ENCODE data around the gene MRPL10.

MRPL10 gene

DNA sequence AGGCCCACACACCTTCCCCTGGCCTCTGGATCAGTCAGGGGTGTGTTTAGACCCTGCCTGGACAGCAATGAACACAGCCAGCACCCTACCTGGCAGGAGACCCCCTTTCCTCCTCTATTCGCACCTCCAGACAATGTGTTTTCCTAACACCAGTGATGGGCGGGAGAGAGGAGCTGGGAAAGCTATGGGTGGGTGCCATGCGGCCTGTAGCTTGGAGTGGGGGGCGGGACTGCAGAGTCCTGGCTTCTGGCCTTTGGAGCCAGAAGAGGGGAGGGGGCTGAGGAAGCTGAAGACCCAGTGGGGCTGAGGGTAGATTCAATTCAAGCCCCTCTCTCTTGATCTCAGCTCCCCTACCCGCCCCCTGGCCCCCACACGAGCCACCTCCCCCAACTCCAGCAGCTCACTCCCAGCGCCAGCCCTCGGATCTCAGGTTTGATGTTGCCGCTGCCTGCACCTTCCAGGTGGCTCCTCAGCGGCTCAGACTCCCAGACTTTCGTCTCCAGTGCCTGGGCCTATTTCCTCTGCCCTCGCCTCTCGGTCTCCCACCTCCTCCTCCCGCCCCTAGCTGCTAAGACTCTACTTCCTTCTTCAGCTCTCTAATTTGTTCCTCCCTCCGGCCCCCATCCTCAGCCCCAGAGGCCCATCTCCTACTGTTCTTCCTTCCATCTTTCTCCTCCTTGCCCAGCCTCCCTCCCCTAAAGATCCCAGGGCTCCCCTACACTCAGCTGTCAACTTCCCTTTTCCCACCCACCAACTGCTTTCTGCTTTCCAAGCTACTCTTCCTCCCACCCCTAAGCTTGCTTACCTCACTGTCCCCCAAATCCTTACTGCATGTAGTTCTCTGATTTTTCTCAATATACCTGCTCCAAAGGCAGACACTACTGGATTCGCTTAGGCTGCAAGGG, 26.5 kb upstream of the MRPL10 start:
- no peak for ATAC-seq
- no peak for DNase-seq

GRCh38 chr17:47856830-47857229, 25.5 kb upstream of the MRPL10 start:
- no peak for DNase-seq
- no peak for ATAC-seq

GRCh38 chr17:47855737-47856136, 24.4 kb upstream of the MRPL10 start:
- ATAC-seq, result no peak
- DNase-seq, result no peak

- no peak for ATAC-seq
- no peak for DNase-seq
Observed at GRCh38 chr17:47853616-47854015, 22.3 kb upstream of the MRPL10 start.

GRCh38 chr17:47852113-47852949, 21.0 kb upstream of the MRPL10 start:
- DNase-seq (no peak), ATAC-seq (no peak)

DNA sequence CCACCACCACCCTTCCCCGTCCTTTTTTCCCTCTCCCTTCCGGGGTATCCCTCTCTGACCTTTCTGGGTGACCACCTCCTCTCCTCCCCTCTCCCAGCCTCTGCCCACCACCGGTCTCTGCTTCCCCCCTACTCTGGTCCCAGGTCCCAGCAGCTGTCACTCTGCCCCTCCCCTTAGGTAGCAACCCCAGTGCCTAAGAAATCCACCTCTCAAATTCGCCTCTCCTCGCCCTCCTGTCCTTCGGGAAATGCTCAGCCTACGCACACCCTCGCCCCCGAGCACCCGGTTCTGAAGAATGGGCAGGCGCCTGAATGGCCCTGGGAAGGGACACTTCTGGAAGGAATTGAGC, 20.4 kb upstream of the MRPL10 start:
- no peak for DNase-seq
- ATAC-seq, result no peak

- ATAC-seq (peak; percentile 89), DNase-seq (peak; percentile 77)
Observed at GRCh38 chr17:47850692-47851573, 19.6 kb upstream of the MRPL10 start, which contains the start of gene SP6. Gene SP6, minus strand, starts transcription at chr17:47851163. Its CDS starts 2,734 bp downstream, at chr17:47848429.

GRCh38 chr17:47850373-47850691, 19.0 kb upstream of the MRPL10 start:
- DNase-seq (no peak), ATAC-seq (no peak)

GRCh38 chr17:47848198-47848513, 16.8 kb upstream of the MRPL10 start:
- DNase-seq (no peak), ATAC-seq (no peak)

- DNase-seq (peak; percentile 27), ATAC-seq (no peak)
Observed at GRCh38 chr17:47847341-47848197, 16.2 kb upstream of the MRPL10 start.

- ATAC-seq (no peak), DNase-seq (no peak)
Observed at GRCh38 chr17:47846716-47847340, 15.5 kb upstream of the MRPL10 start.

DNA sequence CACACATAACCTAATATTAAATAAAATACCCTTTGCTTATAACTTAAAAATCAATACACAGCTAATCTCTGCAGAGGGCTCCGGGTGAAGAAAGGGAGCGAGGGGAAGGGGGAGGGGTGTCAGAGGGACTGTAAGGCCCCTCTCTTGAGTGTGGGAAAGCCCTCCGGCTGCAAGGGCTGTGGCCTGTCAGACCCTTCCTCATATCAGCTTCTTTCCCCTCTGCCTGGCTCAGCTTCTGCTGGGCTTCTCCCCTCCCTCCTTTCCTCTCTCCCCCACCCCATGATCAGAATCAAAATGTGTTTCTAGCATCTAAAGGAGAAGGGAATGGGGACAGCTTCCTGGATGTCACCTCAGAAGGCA, 14.4 kb upstream of the MRPL10 start:
- ATAC-seq, result no peak
- DNase-seq, result no peak

GRCh38 chr17:47844814-47845715, 13.7 kb upstream of the MRPL10 start:
- no peak for ATAC-seq
- DNase-seq, result no peak

- no peak for DNase-seq
- ATAC-seq, result no peak
Observed at GRCh38 chr17:47844227-47844626, 12.9 kb upstream of the MRPL10 start.

- DNase-seq (no peak), ATAC-seq (no peak)
Observed at GRCh38 chr17:47843391-47843730, 12.0 kb upstream of the MRPL10 start.

DNA sequence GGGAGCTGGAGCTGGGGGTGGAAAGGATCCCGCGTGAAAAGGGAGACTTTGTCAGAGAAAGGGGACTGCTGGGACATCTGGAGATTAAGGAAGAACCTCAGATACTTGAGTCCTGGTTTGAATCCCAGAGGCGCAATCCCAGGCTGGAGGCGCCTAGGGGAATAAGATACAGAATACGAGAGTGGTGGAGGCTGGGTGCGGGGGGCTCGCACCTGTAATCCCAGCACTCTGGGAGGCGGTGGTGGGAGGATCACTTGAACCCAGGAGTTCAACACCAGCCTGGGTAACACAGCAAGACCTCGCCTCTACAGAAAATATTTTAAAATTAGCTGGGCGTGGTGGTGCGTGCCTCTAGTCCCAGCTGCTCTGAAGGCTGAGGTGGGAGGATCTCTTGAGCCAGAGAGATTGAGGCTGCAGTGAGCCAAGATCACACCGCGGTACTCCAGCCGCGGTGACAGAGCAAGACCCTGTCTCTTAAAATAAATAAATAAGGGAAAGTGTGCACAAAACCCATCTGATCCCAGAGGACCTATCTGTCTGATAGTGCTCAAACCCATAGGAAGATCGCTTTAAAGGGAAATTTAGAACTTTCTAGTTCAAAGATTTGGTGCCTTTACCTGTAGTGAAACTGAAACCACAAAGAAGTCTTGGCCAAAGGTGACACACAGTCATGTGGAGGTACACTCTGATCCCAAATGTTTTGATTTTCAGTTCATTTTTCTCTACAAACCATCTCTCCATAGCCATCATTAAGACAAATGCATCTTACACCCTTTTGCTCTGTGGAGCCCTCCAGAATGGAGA, 10.3 kb upstream of the MRPL10 start:
- DNase-seq, result no peak
- no peak for ATAC-seq

DNA sequence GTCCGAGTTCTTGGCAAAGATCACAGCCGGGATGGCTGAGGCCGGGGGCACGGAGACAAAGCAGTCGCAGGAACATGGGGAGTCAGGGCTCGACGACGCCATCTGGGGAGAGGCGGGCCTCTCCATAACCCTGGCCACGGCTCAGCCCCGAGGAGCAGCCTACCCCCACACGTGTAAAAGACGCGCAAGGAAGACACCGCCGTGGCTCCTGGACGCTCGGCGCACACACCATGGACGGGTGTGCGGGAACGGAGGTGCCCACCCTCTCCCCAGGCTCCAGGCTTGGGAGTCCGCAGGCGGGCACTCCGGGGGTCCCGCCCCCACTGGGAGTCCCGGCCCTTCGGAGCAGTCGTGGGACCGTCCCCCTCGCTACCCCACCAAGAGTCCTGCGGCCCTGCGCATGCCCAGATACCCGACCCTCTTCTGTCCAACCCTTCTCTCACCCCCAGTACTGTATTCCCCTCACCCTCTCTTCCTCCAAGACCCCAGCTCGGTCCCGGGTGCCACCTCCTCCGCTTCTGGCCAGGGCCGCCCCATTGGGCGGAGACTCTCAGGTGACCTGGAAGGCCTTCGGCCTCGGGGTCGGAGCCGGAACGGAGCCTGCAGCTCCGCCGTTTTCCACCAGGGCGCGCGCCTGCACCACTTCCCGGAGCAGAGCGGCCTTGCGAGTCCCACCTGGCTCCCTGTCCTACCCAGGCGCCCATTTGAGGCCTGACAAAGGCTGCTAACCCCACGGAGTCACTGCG, 9.6 kb upstream of the MRPL10 start, which contains the start of gene SCRN2:
SCRN2 (minus strand) TSS at position 532 of the 746 bp plus-strand sequence; CDS start at position 102, 430 bp downstream.
- ATAC-seq, result peak; percentile 87
- DNase-seq, result peak; percentile 95

- ATAC-seq, result no peak
- no peak for DNase-seq
Observed at GRCh38 chr17:47840001-47840741, 8.8 kb upstream of the MRPL10 start.

Data from stimulated activated naive CD8-positive, alpha-beta T cell treated with anti-CD3 and anti-CD28 coated beads, Interleukin-15, Interleukin-2, amounts not matched to agents 100 U/mL and 50 U/mL, for 24 hours (primary cell).